Stimulated activated CD4-positive, alpha-beta T cell treated with anti-CD3 and anti-CD28 coated beads, Interleukin-12 subunit alpha, Interleukin-12 subunit beta, amount 100 ng/mL, for 48 hours (primary cell): Measurements from ENCODE around the gene ZNF598.
"Not testable (repeated sequence)": the region's sequence is repeated elsewhere in the genome, so short reads cannot be mapped to it uniquely, and the experiment has no call there.

ENCODE experiments used
- DNase-seq, 3 donors: peaks; one replicate each; pipeline ENCODE4 v3.0.0-alpha.2; 2020; ENCODE audit warnings: low read depth in 2 of 3, low spot score in 1 of 3

The ZNF598 gene

GRCh38 chr16:1977875-1978268, 31.7 kb downstream of the ZNF598 start:
- DNase-seq = no peak

- no peak for DNase-seq
Observed at GRCh38 chr16:1976951-1977874, 32.4 kb downstream of the ZNF598 start.

GRCh38 chr16:1976216-1976520, 33.5 kb downstream of the ZNF598 start:
- no peak for DNase-seq

GRCh38 chr16:1975432-1976215, 34.0 kb downstream of the ZNF598 start:
- no peak for DNase-seq

GRCh38 chr16:1974157-1975070, 35.2 kb downstream of the ZNF598 start:
- DNase-seq = no peak

GRCh38 chr16:1973461-1974156, 36.0 kb downstream of the ZNF598 start:
- DNase-seq = no peak

- no peak for DNase-seq
Observed at GRCh38 chr16:1972490-1972877, 37.1 kb downstream of the ZNF598 start.

- DNase-seq = peak; percentile 95 to 97 (median 96)
Observed at GRCh38 chr16:1971796-1972489, 37.7 kb downstream of the ZNF598 start, which contains the start of gene TBL3. TBL3 (plus strand) TSS chr16:1972053; CDS start chr16:1972165, 112 bp downstream.

GRCh38 chr16:1968146-1968953, 41.3 kb downstream of the ZNF598 start:
- no peak for DNase-seq

- DNase-seq = no peak
Observed at GRCh38 chr16:1966460-1966859, 43.2 kb downstream of the ZNF598 start, which contains the start of gene RNF151. RNF151 (plus strand) TSS chr16:1966856; CDS start chr16:1966882, 26 bp downstream.

GRCh38 chr16:1965396-1966001, 44.1 kb downstream of the ZNF598 start:
- DNase-seq = no peak

GRCh38 chr16:1964506-1965395, 44.9 kb downstream of the ZNF598 start, which contains the start of gene RPS2:
RPS2 (minus strand) TSS chr16:1964826; CDS start chr16:1964625, 201 bp downstream.
- DNase-seq = peak; percentile 98 to 99 (median 98)

GRCh38 chr16:1963806-1964505, 45.7 kb downstream of the ZNF598 start:
- no peak for DNase-seq

- DNase-seq = not testable (repeated sequence)
Observed at GRCh38 chr16:1962161-1963153, 47.2 kb downstream of the ZNF598 start.

- no peak for DNase-seq
Observed at GRCh38 chr16:1961651-1962067, 48.0 kb downstream of the ZNF598 start.
